SW 1271 (cell line): Measurements from ENCODE around the gene SPACA7.

Experiments used
- DNase-seq, 2 experiments: peaks; one replicate each; lab custom pipeline; 2025; lab: John Stamatoyannopoulos, UW

SPACA7 gene

GRCh38 chr13:112465251-112466131 lies 89.3 kb downstream of the SPACA7 start:
- DNase-seq, result no peak

- DNase-seq, result no peak
These were observed 90.2 kb downstream of the SPACA7 start for GRCh38 chr13:112466132-112467058.

GRCh38 chr13:112467236-112467635 lies 91.1 kb downstream of the SPACA7 start:
- no peak for DNase-seq

GRCh38 chr13:112468069-112468468 lies 91.9 kb downstream of the SPACA7 start:
- no peak for DNase-seq

- no peak for DNase-seq
These were observed 93.1 kb downstream of the SPACA7 start for GRCh38 chr13:112469071-112469745.

- DNase-seq, result no peak
These were observed 97.7 kb downstream of the SPACA7 start for GRCh38 chr13:112473818-112474217.

GRCh38 chr13:112474869-112475268 lies 98.7 kb downstream of the SPACA7 start:
- DNase-seq, result no peak

GRCh38 chr13:112475889-112476288 lies 99.7 kb downstream of the SPACA7 start:
- no peak for DNase-seq

- no peak for DNase-seq
These were observed 101.0 kb downstream of the SPACA7 start for GRCh38 chr13:112477070-112477619.

GRCh38 chr13:112479389-112479788 lies 103.2 kb downstream of the SPACA7 start:
- DNase-seq, result no peak

- no peak for DNase-seq
These were observed 105.3 kb downstream of the SPACA7 start for GRCh38 chr13:112481458-112481857.

GRCh38 chr13:112483299-112483698 lies 107.1 kb downstream of the SPACA7 start:
- no peak for DNase-seq
